HG03558 (cell line): Measurements from ENCODE around the gene ERN1.

Source experiments
- ATAC-seq: cut with Tn5 transposase; IDR thresholded peaks from one replicate; pipeline ENCODE4 v1.9.1; 2021; ENCODE audit warnings: moderate number of reproducible peaks; ENCODE audit not compliant: unreplicated experiment; ENCODE audit errors: extremely low read depth

Gene ERN1

GRCh38 chr17:64115822-64116534, 14.0 kb downstream of the ERN1 start:
- ATAC-seq, result no peak

- ATAC-seq, result no peak
These were observed 14.8 kb downstream of the ERN1 start for GRCh38 chr17:64115043-64115698.

- no peak for ATAC-seq
These were observed 16.9 kb downstream of the ERN1 start for GRCh38 chr17:64113006-64113405.

GRCh38 chr17:64111831-64112230, 18.1 kb downstream of the ERN1 start:
- ATAC-seq, result no peak

- no peak for ATAC-seq
These were observed 19.4 kb downstream of the ERN1 start for GRCh38 chr17:64110379-64111152.

- no peak for ATAC-seq
These were observed 20.5 kb downstream of the ERN1 start for GRCh38 chr17:64109400-64109799.

- no peak for ATAC-seq
These were observed 22.3 kb downstream of the ERN1 start for GRCh38 chr17:64107500-64108236.

- ATAC-seq, result no peak
These were observed 23.0 kb downstream of the ERN1 start for GRCh38 chr17:64106918-64107317.

GRCh38 chr17:64103391-64104364, 26.3 kb downstream of the ERN1 start:
- ATAC-seq, result no peak

- no peak for ATAC-seq
These were observed 27.1 kb downstream of the ERN1 start for GRCh38 chr17:64102627-64103390.

GRCh38 chr17:64099543-64099942, 30.4 kb downstream of the ERN1 start:
- ATAC-seq, result no peak

- no peak for ATAC-seq
These were observed 32.6 kb downstream of the ERN1 start for GRCh38 chr17:64097196-64097936.

GRCh38 chr17:64096037-64096436, 33.9 kb downstream of the ERN1 start:
- ATAC-seq, result no peak

- ATAC-seq, result no peak
These were observed 34.6 kb downstream of the ERN1 start for GRCh38 chr17:64095144-64095882.

- no peak for ATAC-seq
These were observed 35.5 kb downstream of the ERN1 start for GRCh38 chr17:64094412-64094811.

GRCh38 chr17:64092952-64093451, 36.9 kb downstream of the ERN1 start:
- ATAC-seq, result no peak

GRCh38 chr17:64092113-64092512, 37.8 kb downstream of the ERN1 start:
- no peak for ATAC-seq
